HepG2 (cell line): Measurements from ENCODE around the gene ABAT. TPM values are rescaled to one million over a fixed set of nuclear protein-coding genes. Genes with fewer than 3 reads are reported as not detected.
A peak's percentile ranks its signal among the peaks of the same experiment; 100 is the strongest.

Source experiments
- CHCHD3 ChIP-seq: sonication (generic); formaldehyde crosslinking; IDR thresholded peaks from 2 replicates; pipeline ENCODE4 v1.8.0; 2022; ENCODE audit warnings: mild to moderate bottlenecking, missing genetic modification reagents, moderate library complexity
- GZF1 ChIP-seq: sonication (generic); formaldehyde crosslinking; IDR thresholded peaks from 2 replicates; pipeline ENCODE4 v1.5.1; 2020; ENCODE audit warnings: mild to moderate bottlenecking, missing genetic modification reagents
- IRX3 ChIP-seq: sonication (generic); formaldehyde crosslinking; IDR thresholded peaks from 2 replicates; pipeline ENCODE4 v1.8.1; 2023; ENCODE audit warnings: mild to moderate bottlenecking, low read depth, missing genetic modification reagents, borderline replicate concordance
- NR2F2 ChIP-seq: IDR thresholded peaks from 2 replicates; pipeline ENCODE4 v1.6.1; 2012; ENCODE audit warnings: low read depth, inconsistent platforms, borderline replicate concordance
- PRDM15 ChIP-seq: sonication (generic); formaldehyde crosslinking; IDR thresholded peaks from 2 replicates; pipeline ENCODE4 v1.4.0; 2020; ENCODE audit warnings: missing genetic modification reagents
- REST ChIP-seq, 2 experiments: IDR thresholded peaks; 2 replicates each; pipeline ENCODE4 v1.6.1; 2011 to 2012; ENCODE audit warnings: low read length in 2 of 2, borderline replicate concordance in 1 of 2, low read depth in 1 of 2, mild to moderate bottlenecking in 1 of 2, moderate library complexity in 1 of 2
- REXO4 ChIP-seq: sonication (generic); formaldehyde crosslinking; IDR thresholded peaks from 2 replicates; pipeline ENCODE4 v1.8.0; 2022; ENCODE audit warnings: missing genetic modification reagents, mild to moderate bottlenecking, borderline replicate concordance
- ZKSCAN5 ChIP-seq: sonication (generic); formaldehyde crosslinking; IDR thresholded peaks from 2 replicates; pipeline ENCODE4 v1.5.1; 2020; ENCODE audit warnings: mild to moderate bottlenecking, missing genetic modification reagents
- ZMYM4 ChIP-seq: sonication (generic); formaldehyde crosslinking; IDR thresholded peaks from 2 replicates; pipeline ENCODE4 v1.8.1; 2023; ENCODE audit warnings: mild to moderate bottlenecking, missing genetic modification reagents
- ZNF251 ChIP-seq: sonication (generic); formaldehyde crosslinking; IDR thresholded peaks from 2 replicates; pipeline ENCODE4 v1.9.0; 2021; ENCODE audit warnings: mild to moderate bottlenecking, missing genetic modification reagents
- ZNF281 ChIP-seq: sonication (generic); formaldehyde crosslinking; IDR thresholded peaks from 2 replicates; pipeline ENCODE4 v1.4.0; 2020; ENCODE audit warnings: missing genetic modification reagents, borderline replicate concordance
- ZNF83 ChIP-seq: sonication (generic); formaldehyde crosslinking; IDR thresholded peaks from 2 replicates; pipeline ENCODE4 v1.4.0; 2020; ENCODE audit warnings: missing genetic modification reagents, mild to moderate bottlenecking, borderline replicate concordance
- polyA plus RNA-seq, 8 experiments: library from polyadenylated mRNA; depleted of rRNA in 3 of 8; stranded (reverse) in 7 of 8; unstranded in 1 of 8; fragments of >200 nt; fragmentation: Illumina TruSeq in 4 of 8; extraction: Trizol in 4 of 8; gene quantifications; 2 replicates each; pipeline versions ENCODE4 v1.2.1 to v1.2.3, GENCODE V29; 2011 to 2016; ENCODE audit warnings: low read depth in 4 of 8, missing spikeins in 1 of 8, mixed read lengths in 1 of 8; ENCODE audit not compliant: insufficient read depth in 1 of 8
- total RNA-seq, 5 experiments: library from RNA; depleted of rRNA; stranded (reverse); fragments of >200 nt; fragmentation: Illumina TruSeq; extraction: Trizol; gene quantifications; 2 replicates each; pipeline ENCODE4 v1.2.3, GENCODE V29; 2016; ENCODE audit warnings: low read depth in 1 of 5

ABAT gene
- total and polyA plus RNA-seq, 2 of the 13 experiments (the other 11 are each of a cell fraction or from before 2014, with no cell fraction given): 47.6 to 97.3 TPM

DNA sequence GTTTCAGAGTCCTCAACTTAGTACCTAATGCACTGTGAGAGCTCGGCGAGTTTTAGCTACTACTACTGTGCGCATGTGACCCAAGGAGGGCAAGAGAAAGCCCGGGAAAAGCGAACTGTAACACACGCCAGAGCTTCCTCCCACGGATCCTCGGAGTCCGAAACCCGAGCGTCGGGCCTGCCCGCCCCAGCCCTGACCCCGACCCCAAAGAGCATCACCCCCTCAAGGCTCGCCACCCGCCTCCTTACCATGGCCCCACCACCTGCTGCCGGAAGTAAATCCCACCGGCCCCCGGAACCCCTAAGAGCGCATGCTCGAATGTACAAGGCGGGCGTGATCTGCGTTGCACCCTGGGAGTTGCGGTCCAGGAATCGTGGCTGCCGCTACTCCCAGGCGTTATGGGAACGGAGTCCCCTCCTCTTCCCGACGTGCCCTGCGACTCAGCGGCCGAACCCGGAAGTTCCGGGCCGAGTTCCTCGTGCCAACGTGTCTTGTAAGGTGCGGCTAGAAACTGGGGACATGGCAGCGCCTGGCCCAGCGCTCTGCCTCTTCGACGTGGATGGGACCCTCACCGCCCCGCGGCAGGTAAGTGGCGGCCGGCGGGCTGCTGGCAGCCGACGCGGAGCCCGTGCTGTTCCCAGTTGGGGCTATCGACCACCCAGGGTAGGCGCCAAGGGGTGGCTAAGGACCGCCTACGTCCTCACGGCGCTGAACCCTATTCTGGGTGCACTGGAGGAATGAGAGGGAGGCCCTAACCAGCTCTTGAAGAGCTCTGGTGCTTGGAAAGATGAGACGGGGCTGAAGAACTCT is 123.2 kb downstream of the ABAT start, which contains the start of the genes PMM2 and TMEM186 (continued):
- TF ChIP-seq REST (IDR thresholded peaks at IDR 0.05; ENCODE audit: borderline replicate concordance in 1 of 2, low read depth in 1 of 2, low read length in 2 of 2): peak in 1 of 2 experiments; percentile 74; a peak in 1 of 4 replicates
- peak; percentile 47; the same call in 1 of the 2 replicates for TF ChIP-seq ZNF281
- TF ChIP-seq REXO4: no peak; the same call in none of the 2 replicates
- peak; percentile 87 for TF ChIP-seq PRDM15 (CRISPR knock-in tag)
- TF ChIP-seq ZMYM4 (CRISPR knock-in tag): peak; percentile 93
- peak; percentile 96 for TF ChIP-seq CHCHD3
- TF ChIP-seq GZF1 (CRISPR knock-in tag): peak; percentile 87
- TF ChIP-seq ZNF83: peak; percentile 82; the same call in 1 of the 2 replicates
- TF ChIP-seq ZNF251 (CRISPR knock-in tag): no peak; the same call in 1 of the 2 replicates
- TF ChIP-seq IRX3 (CRISPR knock-in tag): peak; percentile 97
- peak; percentile 82 for TF ChIP-seq ZKSCAN5 (CRISPR knock-in tag)
- peak; percentile 71; the same call in 1 of the 2 replicates for TF ChIP-seq NR2F2
